GM19351 (cell line): ENCODE measurements around the gene LIN37.

Experiments
- ATAC-seq: cut with Tn5 transposase; IDR thresholded peaks from one replicate; pipeline ENCODE4 v1.9.1; 2021; ENCODE audit warnings: mild to moderate bottlenecking, moderate library complexity; ENCODE audit not compliant: unreplicated experiment

LIN37 gene, protein sequence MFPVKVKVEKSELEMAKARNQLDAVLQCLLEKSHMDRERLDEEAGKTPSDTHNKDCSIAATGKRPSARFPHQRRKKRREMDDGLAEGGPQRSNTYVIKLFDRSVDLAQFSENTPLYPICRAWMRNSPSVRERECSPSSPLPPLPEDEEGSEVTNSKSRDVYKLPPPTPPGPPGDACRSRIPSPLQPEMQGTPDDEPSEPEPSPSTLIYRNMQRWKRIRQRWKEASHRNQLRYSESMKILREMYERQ

DNA sequence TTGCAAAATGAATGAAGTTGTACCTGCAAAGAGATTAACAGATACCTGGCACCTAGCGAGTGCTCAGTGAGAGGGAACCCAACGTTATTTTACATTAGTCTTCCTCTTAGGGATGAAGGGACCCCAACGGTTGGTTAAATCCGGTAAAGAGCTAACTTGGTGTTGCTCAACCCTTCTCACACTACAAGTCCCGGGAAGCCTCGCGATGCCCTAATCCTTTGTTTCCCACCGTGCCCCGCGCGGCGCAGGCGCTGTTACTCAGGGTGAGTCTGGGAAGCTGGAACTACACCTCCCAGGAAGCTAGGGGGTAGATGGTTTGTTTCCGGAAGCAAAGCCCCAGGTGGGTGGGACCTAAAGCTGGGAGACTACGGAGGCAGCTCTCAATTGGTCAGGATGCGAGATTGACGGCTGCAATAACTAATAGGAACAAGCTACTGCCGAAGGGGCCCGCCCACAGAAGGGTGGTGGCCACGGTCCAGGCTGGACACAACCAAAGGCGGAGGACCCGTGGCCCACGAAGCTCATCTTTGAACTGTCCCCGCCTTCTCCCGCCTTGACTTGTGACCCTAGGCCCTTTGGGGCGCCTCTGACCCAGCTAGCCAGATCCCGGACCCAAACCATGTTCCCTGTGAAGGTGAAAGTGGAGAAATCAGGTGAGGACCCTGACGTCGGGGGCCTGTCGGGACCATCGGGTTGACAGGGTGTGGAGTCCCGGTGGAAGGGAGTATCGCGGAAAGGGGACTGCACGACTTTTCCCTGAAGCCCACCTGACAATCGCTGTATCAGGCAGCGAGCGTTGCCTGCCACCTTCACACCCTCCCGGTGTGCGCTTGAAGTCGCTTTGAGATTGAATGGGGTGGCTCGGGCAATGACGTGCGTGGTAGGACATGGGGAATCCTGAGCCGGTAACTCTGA is at the start of gene LIN37:
Gene LIN37 (plus strand): TSS at position 471 of the 915 bp plus-strand sequence. CDS start 149 bp downstream, at position 620.
- ATAC-seq: peak; percentile 66

DNA sequence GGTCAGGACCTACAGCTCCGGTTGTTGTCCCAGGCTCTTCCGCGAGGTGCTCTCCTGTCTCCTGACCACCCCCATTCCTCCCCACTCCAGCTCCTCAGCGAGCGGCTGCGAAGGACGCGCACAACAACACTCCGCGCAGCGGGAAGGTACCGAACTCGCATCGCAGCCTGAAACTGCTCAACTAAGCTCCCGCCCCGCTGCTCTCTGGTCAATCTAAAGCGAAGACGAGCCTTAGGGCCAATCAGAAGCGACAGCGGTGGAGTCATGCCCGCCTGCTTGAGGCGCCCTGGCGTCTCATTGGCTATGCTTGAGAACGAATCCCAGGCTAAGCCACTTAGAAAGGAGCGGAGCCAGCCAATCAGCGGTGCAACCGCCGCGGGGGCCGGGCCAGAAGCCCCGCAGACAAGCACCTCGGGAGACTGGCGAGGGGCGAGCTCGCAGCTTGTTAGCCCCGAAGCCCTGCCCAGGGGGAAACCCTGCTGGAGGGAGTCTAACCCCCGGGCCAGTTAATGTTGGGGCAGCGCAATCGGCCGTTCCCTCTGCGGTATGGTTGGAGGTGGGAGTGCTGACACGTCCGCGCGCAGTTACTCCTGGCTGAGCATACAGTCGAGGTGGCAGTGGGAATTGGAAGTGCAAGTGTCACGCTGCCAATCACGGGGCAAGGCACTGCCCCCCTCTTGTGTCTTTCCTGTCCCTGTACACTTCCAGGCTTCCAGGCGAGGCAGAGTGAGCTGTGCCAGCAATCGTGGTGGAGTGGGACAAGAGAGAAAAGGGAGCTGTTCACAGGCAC is 46.0 kb upstream of the LIN37 start:
- peak; percentile 95 for ATAC-seq

DNA sequence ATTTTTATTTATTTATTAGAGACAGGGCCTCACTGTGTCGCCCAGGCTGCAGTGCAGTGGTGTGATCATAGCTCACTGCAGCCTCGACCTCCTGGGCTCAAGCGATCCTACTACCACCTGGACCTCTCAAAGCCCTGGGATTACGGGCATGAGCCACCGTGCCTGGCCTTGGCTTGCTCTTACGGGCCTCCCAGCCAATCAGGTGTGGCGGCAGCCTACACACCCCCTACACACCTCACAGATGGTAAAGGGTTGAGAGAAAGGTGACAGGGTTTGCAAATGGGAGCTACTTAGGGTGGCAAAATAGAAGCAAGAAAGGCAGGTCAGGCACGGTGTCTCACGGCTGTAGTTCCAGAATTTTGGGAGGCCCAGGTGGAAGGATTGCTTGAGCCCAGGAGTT is 45.0 kb upstream of the LIN37 start:
- no peak for ATAC-seq

DNA sequence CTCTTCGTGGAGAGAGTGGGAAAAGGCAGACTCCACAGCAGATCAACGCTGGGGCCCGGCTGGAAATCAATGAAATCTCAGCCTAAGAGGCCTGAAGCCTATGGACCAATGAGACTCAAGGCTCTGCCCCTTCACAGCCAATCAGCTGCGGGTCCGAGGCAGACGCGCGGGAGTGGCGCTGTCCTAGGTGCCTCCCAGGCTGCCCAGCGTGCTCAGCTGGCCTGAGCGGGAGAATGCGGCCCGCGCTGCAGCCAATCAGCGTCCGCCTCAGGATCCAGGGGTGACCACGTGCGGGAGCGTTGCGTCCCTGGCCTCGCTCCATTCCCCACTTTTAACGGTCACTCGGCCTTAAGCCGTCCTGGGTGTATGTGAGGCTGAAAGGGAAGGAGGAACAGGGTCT is 44.2 kb upstream of the LIN37 start, which contains the start of gene ZBTB32:
Gene ZBTB32 (plus strand): TSS at position 341 of the 400 bp plus-strand sequence. CDS start 10,069 bp downstream, outside the sequence.
- no peak for ATAC-seq

DNA sequence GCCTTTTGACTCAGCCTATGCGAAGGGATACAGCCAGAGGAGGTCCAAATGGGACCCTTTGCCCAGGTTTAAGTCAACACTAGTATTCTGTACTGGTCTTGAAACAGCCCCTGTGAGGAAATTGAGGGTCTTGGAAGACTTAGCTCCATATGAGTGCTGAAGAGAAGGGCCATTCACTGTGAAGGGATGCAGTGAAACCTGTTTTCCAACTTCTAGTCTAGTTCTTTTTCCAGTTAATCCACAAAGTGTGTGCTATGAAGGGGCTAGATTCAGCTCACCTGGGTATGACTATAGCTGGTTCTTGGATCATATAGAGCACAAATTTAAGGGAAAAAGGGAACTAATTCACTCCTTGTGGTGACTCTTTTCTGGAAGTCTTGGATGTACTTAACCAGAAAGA is 40.0 kb upstream of the LIN37 start:
- no peak for ATAC-seq

DNA sequence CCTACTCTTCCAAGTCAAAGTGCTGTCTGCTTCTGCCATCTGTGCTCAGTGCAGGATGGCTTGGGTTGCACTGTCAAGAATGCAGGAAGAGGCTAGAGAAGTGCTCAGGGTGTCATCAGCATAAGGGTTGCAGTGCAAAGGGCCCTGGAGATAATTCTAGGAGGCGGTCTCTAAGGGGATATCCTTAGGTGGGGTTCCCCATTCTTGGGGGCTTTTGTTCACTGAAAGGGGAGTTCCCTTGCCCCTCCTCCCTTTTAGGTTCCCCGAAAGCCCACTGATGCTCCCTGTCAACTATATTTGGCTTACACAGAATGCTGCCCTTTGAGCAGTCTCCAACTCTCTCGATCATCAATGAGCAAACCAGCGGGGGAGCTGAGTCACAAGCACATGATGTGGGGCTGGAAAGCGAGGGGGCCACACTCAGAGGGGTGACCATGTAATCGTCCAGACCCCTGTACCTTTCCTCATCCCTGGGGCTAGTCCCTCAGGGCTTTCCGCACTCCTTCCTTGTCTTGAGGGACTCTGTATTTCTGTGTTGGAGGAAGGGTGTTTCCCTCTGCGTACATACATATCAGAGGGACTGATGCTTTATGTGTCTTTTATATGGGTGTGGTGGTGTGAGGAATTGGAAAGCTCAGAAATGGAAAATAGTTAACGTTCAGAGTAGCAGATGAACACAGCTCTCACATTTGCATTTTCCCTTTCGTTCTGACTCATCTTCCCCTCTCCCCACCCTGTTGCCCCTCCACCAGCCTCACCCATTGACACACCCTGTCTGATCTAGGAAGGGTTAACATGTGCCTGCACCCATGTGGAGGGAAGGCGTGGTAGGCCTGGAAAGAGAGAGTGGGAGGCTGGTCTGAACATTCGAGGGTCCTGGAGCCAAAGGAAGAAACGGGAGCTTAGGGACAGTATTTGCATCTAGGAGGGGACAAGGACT is 37.3 kb upstream of the LIN37 start:
- ATAC-seq: no peak

DNA sequence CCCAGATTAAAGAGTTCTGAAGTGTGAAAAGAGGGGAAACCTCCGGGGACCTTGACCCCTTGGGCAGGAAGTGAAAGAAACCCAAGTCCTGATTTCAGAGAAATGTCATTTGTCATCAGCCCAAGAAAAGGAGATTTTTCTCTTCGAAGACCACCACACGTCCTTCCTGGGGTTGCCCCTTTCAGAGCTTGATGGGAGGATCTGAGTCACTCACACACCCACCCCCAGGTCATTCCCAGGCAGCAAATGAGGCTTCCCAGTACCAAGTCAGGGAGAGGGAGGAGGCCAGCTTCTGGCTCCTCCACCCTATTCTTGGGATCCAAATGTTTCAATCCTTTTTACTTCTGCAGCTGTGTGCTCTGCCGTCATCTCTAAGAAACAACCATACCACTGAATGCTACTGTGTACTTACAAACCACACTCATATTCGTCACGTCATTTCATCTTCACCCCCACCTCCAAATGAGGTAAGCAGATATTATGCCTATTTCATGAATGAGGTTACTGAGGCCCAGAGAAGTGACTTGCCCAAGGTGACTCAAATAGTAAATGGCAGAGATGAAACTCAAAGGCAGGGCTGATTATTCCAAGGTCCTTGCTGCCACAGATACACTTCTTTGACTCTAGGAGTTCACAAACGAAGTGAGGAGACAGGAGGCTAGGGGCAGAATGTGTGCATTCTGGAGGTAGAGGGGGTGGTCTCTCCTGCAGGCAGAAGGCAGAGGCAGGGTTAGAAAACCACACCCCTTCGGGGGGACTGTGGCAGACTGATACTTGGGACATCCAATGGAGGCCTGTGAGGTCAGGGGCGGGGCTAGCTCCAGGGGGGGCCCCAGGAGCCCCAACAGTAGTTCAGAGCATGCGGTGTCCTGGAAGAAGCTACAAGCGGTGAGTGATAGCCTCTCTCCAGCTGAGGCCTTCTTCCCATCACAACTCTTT is 35.5 kb upstream of the LIN37 start:
- peak; percentile 22 for ATAC-seq

DNA sequence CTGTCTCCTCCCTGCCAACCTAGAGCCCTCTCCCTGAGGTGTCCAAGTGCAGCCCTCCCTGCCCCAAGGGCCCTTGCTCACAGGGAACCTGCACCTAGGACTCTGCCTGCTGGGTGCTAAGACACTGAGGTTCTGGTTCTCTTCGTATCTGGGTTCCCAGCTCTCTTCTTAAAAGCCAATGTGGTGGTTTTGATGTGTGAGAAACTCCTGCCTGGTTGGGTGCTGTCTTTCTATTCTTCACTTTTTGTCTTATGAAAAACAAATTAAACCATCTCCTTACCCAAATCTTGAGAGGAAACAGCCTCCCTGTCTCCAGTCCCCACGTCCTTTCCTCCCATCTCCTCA is 34.9 kb upstream of the LIN37 start:
- no peak for ATAC-seq

DNA sequence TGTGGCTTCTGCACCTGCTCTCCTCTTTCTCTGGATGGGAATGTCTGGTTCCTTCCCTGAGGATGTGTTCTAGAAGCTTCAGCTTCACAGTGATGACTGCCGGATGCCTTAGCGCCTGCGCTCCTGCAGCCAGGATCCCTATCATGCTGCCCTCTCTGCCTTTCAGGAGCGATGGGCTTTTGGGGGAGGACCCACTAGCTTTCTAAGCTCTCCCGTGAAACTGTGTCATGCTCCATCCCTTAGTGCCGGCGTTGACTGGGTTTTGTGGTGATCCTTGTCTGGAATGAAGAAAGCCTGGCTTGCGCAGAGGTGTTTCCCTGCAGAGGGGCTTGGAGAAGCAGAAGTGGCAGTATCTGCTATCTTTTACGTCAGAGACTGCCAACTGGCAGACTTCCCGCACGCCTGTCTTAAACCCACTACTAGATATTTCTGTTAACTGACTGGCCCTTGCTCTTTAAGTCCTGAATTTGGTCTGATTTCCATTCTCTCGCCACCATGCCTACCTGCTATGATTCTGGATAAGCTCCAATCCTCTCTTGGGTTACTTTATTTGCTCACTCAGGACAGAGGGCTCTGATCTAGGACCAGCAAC is 34.4 kb upstream of the LIN37 start:
- no peak for ATAC-seq

DNA sequence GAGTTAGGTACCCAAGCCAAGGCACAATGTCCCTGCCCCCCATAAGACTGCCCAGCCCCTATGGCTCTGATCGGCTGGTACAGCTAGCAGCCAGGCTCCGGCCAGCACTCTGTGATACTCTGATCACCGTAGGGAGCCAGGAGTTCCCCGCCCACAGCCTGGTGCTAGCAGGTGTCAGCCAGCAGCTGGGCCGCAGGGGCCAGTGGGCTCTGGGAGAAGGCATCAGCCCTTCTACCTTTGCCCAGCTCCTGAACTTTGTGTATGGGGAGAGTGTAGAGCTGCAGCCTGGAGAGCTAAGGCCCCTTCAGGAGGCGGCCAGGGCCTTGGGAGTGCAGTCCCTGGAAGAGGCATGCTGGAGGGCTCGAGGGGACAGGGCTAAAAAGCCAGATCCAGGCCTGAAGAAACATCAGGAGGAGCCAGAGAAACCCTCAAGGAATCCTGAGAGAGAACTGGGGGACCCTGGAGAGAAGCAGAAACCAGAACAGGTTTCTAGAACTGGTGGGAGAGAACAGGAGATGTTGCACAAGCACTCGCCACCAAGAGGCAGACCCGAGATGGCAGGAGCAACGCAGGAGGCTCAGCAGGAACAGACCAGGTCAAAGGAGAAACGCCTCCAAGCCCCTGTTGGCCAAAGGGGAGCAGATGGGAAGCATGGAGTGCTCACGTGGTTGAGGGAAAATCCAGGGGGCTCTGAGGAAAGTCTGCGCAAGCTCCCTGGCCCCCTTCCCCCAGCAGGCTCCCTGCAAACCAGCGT is 33.6 kb upstream of the LIN37 start:
- ATAC-seq: no peak

DNA sequence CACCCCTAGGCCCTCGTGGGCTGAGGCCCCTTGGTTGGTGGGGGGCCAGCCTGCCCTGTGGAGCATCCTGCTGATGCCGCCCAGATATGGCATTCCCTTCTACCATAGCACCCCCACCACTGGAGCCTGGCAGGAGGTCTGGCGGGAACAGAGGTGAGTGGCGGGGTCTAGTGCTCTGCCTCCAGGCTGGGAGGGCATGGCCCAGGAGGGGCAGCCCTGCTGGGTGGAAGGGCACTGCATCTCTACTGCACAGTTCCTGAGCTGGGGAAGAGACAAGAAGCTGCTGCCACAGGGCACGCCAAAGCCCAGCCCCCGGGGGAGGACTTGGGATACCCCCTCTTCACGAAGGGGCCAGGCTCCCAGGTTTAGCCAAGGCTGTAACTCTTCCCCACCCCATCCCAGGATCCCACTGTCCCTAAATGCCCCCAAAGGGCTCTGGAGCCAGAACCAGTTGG is 33.0 kb upstream of the LIN37 start:
- ATAC-seq: no peak

DNA sequence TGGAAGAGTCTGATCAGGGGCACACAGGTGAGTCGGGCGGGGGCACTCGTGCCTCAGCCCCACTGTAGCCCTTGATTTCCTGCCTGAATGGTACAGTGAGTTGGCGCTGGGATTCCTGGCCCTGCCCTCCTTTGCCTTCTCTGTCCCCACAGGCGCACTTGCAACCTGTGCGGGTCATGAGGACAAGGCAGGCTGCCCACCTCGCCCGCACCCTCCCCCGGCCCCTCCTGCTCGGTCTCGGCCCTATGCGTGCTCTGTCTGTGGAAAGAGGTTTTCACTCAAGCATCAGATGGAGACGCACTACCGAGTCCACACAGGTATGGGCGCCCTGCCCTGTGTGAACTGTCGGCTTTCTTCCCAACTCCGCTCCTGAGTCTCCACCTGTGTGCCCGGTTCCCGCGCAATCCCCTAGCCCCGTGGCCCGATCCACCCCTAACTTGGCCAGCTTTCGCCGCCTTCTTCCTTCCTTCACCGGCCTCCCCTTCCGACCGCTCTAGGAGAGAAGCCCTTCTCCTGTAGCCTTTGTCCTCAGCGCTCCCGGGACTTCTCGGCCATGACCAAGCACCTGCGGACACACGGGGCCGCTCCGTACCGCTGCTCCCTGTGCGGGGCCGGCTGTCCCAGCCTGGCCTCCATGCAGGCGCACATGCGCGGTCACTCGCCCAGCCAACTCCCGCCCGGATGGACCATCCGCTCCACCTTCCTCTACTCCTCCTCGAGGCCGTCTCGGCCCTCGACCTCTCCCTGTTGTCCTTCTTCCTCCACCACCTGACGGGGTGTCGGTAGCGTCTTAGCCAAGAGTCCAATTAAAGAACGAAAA is 32.2 kb upstream of the LIN37 start:
- no peak for ATAC-seq

DNA sequence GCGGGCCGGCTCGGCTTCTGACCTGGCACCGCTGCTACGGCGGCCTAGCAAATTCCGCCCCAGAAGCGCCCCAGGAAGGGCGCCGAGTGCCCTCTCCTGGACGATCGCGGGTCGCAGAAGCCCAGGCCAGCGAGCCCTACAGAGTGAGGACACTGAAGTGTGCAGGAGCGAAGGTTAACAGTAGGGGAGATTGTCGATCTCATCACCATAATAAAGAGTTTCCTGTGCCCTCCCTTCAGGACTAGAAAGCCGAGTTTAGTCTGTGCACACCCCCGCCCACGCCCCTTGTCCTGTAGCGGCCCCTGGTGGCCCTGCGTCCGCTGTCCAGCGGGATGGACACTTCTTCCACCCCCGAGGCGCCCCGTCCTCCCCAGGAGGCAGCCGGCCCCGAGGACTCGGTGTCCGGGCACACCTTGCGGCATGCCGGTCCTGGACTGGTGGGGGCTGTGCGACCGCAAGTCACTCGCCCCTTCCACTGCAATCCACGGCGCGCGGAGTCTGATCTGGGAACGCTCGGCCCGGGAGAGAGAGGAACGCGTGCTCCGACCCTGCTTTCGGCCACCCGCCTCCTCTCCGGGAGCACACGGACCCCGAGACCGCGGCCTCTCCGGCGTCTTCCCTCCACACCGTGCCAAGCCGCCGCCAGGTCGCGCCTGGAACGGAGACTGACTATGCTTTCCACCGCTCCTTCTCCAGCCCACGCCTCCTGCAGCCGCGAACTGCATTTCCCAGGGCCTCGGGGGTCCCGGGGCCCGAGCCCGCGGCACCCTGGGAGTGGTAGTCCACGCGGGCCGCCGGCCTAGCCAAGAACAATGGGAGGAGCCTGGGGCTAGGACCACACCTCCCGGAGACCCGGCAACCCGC is 31.3 kb upstream of the LIN37 start:
- peak; percentile 48 for ATAC-seq

DNA sequence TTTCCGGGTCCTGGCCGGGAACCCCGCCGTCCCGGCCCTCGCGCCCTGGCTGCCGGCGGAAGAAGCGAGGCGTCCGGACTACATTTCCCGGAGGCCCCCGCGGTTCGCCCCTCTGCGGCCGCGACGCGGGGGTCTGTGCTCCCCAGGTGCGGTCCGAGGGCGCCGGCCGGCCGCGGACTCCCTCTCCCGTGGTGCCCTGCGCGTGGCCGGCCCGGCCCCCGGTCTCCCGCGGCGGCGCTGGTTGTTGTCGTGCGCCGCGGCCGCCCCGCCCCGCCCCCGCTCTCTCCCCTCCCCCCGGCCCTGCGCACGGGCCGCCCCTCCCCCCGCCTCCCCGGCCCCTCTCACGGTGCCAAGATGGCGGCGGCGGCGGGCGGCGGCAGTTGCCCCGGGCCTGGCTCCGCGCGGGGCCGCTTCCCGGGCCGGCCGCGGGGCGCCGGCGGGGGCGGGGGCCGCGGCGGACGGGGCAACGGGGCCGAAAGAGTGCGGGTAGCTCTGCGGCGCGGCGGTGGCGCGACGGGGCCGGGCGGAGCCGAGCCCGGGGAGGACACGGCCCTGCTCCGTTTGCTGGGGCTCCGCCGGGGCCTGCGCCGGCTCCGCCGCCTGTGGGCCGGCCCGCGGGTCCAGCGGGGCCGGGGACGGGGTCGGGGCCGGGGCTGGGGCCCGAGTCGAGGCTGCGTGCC is 30.6 kb upstream of the LIN37 start, which contains the start of gene KMT2B:
Gene KMT2B (plus strand): TSS at position 339 of the 680 bp plus-strand sequence. CDS start 16 bp downstream, at position 355.
- ATAC-seq: peak; percentile 39

DNA sequence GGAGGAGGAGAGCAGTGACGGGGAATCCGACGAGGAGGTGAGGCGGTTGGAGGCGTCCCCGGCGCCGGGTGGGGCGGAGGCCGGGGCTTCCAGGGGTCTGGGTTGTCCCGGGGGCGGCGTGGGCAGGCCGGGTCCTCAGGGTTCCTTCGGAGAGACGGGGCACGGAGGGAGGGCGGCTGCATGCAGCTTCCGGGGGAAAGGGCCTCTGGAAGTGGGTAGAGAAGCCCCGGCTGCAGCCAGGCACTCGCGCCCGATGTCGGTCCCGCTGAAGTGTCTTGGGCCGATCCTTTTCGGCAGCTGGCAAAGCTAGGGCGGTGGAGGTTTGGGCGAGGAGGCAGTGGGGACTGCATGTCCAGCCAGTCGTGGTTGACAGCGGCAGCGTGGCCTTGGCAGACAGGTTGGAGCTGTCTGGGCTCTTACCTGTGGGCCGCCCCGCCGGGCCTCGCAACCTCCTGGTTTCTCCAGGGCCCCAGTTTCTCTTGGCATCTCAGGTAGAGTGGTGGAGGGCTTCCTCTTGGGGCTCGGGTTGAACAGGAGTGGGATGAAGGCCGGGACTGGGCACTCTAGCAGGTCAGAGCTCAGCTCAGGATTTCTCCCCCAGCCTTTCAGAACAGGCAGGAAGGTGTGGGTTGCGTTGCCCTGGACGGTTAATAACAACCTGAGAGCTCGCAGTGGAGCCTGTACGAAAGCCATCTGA is 29.9 kb upstream of the LIN37 start:
- no peak for ATAC-seq
